RWPE2 (cell line): ENCODE measurements around the gene PEPD.

ENCODE experiments used
- ATAC-seq: fragments of 200-7000 bp; cut with Tn5 transposase; 3 replicates; pipeline ENCODE4 v1.9.1; 2021; ENCODE audit warnings: low read depth
- DNase-seq: peaks from one replicate; pipeline ENCODE4 v3.0.0-alpha.2; 2020; ENCODE audit warnings: low spot score
- H3K27ac ChIP-seq: fragments of 450-650 bp; 2 replicates; pipeline ENCODE4 v1.5.1; 2017; ENCODE audit warnings: mild to moderate bottlenecking; ENCODE audit not compliant: poor library complexity, severe bottlenecking
- H3K27me3 ChIP-seq: fragments of 250-450 bp; sonication (Bioruptor Pico); 2 replicates; pipeline ENCODE4 v1.5.1; 2021; ENCODE audit warnings: mild to moderate bottlenecking, moderate library complexity; ENCODE audit not compliant: insufficient read depth, poor library complexity, severe bottlenecking
- H3K36me3 ChIP-seq: fragments of 250-450 bp; sonication (Bioruptor Pico); 2 replicates; pipeline ENCODE4 v1.5.1; 2020; ENCODE audit warnings: low read depth, mild to moderate bottlenecking, moderate library complexity
- H3K4me1 ChIP-seq: fragments of 250-450 bp; sonication (Bioruptor Pico); 2 replicates; pipeline ENCODE4 v1.5.1; 2021; ENCODE audit warnings: mild to moderate bottlenecking, moderate library complexity; ENCODE audit not compliant: insufficient read depth, poor library complexity, severe bottlenecking
- H3K4me3 ChIP-seq: fragments of 250-450 bp; sonication (Bioruptor Pico); 2 replicates; pipeline ENCODE4 v1.5.1; 2021; ENCODE audit warnings: mild to moderate bottlenecking, moderate library complexity; ENCODE audit not compliant: severe bottlenecking
- H3K9me3 ChIP-seq: fragments of 250-450 bp; sonication (Bioruptor Pico); 2 replicates; pipeline ENCODE4 v1.5.1; 2021; ENCODE audit warnings: mild to moderate bottlenecking, moderate library complexity; ENCODE audit not compliant: severe bottlenecking
- TF ChIP-seq, protein P1 (sequence below): fragments of 450-650 bp; IDR thresholded peaks from one replicate; pipeline ENCODE4 v1.5.1; 2017; ENCODE audit warnings: mild to moderate bottlenecking, moderate library complexity; ENCODE audit not compliant: poor library complexity, severe bottlenecking

The PEPD gene

DNA sequence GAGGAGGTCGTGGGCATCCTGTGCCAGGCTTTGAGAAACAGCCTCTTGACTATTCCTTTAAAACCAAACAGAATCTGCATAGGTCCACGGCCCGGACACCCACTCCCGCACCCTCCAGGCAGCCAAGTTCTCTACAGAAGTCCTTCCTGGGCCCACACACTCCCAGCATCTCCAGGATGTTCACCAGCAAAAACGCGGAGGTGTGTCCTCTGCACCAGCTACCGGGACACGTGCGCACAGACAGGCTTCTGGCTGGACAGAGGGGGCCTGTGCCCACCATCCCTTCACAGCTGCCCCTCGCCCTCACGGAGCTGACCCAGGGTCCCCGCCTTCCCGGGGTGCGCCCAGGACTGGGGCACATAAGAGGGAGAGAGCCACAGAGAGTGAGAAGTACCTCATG, 103.8 kb downstream of the PEPD start:
- ATAC-seq (no peak), DNase-seq (no peak)
- Histone ChIP-seq H3K27me3 (no peaks in the 10 kb centered on the region), H3K36me3 (no peaks in the 10 kb centered on the region), H3K9me3 (no peaks in the 10 kb centered on the region), H3K4me1 (no peaks in the 10 kb centered on the region), H3K4me3 (no peak overlapping the region), H3K27ac (no peak overlapping the region)
- TF ChIP-seq, protein P1, sequence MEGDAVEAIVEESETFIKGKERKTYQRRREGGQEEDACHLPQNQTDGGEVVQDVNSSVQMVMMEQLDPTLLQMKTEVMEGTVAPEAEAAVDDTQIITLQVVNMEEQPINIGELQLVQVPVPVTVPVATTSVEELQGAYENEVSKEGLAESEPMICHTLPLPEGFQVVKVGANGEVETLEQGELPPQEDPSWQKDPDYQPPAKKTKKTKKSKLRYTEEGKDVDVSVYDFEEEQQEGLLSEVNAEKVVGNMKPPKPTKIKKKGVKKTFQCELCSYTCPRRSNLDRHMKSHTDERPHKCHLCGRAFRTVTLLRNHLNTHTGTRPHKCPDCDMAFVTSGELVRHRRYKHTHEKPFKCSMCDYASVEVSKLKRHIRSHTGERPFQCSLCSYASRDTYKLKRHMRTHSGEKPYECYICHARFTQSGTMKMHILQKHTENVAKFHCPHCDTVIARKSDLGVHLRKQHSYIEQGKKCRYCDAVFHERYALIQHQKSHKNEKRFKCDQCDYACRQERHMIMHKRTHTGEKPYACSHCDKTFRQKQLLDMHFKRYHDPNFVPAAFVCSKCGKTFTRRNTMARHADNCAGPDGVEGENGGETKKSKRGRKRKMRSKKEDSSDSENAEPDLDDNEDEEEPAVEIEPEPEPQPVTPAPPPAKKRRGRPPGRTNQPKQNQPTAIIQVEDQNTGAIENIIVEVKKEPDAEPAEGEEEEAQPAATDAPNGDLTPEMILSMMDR, result no peak

DNA sequence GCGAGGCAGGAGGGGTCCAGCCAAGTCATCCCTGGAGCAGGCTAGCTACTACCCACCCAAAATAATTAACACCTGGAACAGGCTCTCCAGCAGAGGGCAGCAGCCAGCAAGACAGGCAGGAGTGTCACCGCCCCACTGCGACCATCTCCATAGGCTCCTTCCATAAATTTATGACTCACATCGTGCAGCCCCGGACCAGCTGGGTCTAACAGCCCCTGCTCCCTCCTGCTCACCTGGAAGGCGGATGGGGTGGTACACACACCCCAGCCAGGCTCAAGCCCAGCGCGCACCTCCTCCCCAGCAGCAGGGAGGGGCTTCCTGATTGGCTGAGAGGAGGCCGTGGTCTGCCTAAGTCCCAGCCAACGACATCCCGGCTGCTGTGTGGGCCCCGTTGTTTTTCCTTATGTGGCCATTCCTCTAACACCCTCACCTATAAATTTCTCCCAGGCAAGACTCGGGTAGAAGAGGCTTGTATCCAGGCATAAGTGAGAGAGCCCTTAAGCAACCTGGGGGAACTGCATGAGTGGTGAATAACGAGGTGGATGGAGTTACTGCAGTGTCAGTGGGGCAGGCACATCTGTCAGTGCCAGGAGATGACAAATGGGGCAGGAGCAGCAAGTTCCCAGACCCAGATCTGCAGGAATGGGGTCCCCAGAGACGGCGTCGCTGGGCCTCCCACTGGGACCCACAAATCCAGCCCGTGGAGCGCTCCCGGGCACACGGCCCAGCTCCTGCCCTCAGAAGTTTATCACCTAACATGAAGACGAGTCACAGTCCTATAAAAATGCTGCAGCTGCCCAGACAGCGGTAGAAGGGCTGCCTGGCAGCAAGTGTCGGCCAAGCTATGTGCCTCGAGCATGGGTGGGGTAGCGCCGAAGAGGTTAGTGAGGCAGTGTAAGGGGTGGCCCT, 105.0 kb downstream of the PEPD start:
- Histone ChIP-seq H3K4me3 (no peak overlapping the region), H3K9me3 (no peaks in the 10 kb centered on the region), H3K27me3 (no peaks in the 10 kb centered on the region), H3K27ac (no peak overlapping the region), H3K4me1 (no peaks in the 10 kb centered on the region), H3K36me3 (no peaks in the 10 kb centered on the region)
- DNase-seq (peak; percentile 74), ATAC-seq (peak; percentile 71)
- TF ChIP-seq, protein P1, result peak; percentile 84

DNA sequence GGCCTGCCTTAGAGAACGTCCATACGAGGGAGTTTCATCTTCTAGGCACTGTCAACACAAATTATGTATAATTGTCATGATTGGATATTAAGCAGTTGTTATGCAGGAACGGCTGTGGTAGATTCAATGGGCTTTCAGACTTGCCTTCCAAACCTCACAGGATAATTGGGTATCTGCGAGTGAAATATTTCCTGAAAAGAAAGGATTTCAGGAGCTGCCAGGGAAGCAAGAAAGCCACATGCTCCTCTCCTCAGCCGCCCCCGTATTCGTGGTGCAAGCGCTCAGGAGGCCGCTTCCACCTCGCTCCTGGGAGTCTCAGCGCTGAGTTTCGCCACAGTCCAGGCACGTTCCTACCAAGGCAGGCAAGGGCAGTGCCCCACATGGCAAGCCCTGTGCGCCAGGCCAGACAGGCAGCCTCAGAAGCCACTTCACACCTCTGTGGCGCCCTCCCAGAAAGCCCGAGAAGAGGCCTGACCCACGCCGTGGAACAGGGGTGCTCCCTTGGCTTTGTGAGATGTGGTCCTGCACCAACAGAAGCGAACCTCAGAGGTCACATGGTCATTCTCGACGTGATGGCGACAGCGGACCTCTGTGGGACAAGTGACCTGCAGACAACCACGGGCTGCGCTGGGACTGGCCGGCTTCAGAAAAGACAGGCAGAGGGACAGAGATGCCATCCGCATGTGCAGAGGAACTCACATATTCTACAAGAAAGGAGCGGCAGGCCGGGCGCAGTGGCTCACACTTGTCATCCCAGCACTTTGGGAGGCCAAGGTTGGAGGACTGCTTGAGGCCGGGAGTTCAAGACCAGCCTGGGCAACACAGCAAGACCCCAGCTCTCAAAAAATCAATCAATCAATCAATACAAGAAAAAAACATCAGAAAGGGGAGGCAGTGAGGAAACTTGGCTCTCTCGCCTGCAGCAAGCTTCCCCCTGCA, 106.7 kb downstream of the PEPD start:
- Histone ChIP-seq H3K9me3 (no peaks in the 10 kb centered on the region), H3K27ac (no peak overlapping the region), H3K4me1 (no peaks in the 10 kb centered on the region), H3K4me3 (no peak overlapping the region), H3K27me3 (no peaks in the 10 kb centered on the region), H3K36me3 (no peaks in the 10 kb centered on the region)
- TF ChIP-seq, protein P1, result no peak
- ATAC-seq, result no peak
- DNase-seq, result no peak

DNA sequence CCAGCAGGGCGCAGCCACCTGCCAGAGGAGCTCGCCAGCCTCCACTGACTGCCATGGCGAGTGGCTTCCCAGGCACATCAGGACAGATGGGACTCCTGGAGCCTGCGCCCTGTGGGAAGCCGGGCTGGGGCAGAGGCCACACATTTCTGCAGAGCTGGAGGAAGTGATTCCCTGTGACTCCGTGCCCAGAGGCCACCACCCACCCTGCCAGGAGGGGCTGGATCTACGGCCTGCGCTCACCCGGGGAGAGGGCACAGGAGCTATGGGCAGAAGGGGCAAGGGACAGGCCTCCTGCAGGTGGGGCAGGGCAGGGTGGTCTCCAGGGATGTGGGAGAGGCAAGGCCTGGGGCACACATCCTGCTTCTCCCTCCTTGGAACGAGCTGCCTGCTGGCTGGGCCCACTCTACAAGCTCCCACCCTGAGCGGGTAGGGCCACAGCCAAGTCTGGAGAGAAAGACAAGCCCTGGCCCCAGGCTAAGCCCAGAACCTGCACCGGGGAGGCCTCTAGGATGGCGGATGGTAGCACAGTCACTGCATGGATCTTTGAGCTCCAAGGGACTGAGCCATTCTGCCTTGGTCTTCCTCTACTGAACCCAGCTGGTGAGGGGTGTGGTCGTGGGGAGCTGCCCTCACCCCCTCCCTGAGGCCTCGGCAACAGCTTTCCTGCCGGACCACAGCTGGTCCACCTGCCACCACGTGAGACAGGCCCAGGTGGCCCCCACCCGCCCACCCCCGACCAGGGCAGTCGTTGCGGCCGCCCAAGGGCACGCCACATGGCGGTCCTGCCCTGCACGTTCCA, 107.5 kb downstream of the PEPD start:
- no peaks in the 10 kb centered on the region for H3K27me3 ChIP-seq
- no peak for DNase-seq
- H3K4me1 ChIP-seq, result no peaks in the 10 kb centered on the region
- TF ChIP-seq, protein P1, result no peak
- no peak overlapping the region for H3K4me3 ChIP-seq
- H3K9me3 ChIP-seq, result no peaks in the 10 kb centered on the region
- no peaks in the 10 kb centered on the region for H3K36me3 ChIP-seq
- H3K27ac ChIP-seq, result no peak overlapping the region
- ATAC-seq, result no peak
